AG10803 (cell line): Measurements from ENCODE around the gene C12orf60.

Experiments used
- DNase-seq: peaks from one replicate; pipeline ENCODE4 v3.0.0; 2010; ENCODE audit warnings: low read depth
- H3K4me3 ChIP-seq: 2 replicates; pipeline ENCODE4 v1.5.1; 2011; ENCODE audit warnings: mild to moderate bottlenecking, low read length, control low read depth
- CTCF ChIP-seq: conservative IDR thresholded peaks from 2 replicates; pipeline ENCODE4 v1.5.1; 2011; ENCODE audit warnings: mild to moderate bottlenecking, low read length, control low read depth, inconsistent platforms

C12orf60 gene

GRCh38 chr12:14843425-14843887, 40.0 kb downstream of the C12orf60 start, which contains the start of gene ART4:
ART4 (minus strand) TSS chr12:14843526; CDS start chr12:14843113, 413 bp downstream.
- no peak within 1 kb of the TSS for H3K4me3 ChIP-seq
- no peak for TF ChIP-seq CTCF
- no peak for DNase-seq

- no peak for DNase-seq
- TF ChIP-seq CTCF = no peak
- no peak overlapping the region for H3K4me3 ChIP-seq
Observed at GRCh38 chr12:14844401-14844800, 40.9 kb downstream of the C12orf60 start.

GRCh38 chr12:14845350-14845750, 41.9 kb downstream of the C12orf60 start:
- no peak overlapping the region for H3K4me3 ChIP-seq
- peak; percentile 53 for DNase-seq
- TF ChIP-seq CTCF = peak; percentile 84

GRCh38 chr12:14846042-14846587, 42.6 kb downstream of the C12orf60 start:
- TF ChIP-seq CTCF = no peak
- H3K4me3 ChIP-seq = no peak overlapping the region
- DNase-seq = no peak

GRCh38 chr12:14846876-14847580, 43.6 kb downstream of the C12orf60 start:
- DNase-seq = peak; percentile 39
- no peak for TF ChIP-seq CTCF
- H3K4me3 ChIP-seq = no peak overlapping the region

GRCh38 chr12:14849661-14850060, 46.2 kb downstream of the C12orf60 start:
- DNase-seq = peak; percentile 16
- no peak for TF ChIP-seq CTCF

GRCh38 chr12:14850929-14851663, 47.6 kb downstream of the C12orf60 start:
- DNase-seq = no peak
- no peak for TF ChIP-seq CTCF

More at GRCh38 chr12:14849661-14850060, 46.2 kb downstream of the C12orf60 start:
- H3K4me3 ChIP-seq = no peak overlapping the region

More at GRCh38 chr12:14850929-14851663, 47.6 kb downstream of the C12orf60 start:
- H3K4me3 ChIP-seq = no peak overlapping the region
